CD4-positive, alpha-beta T cell treated with Interleukin-21 for 1 hour (primary cell): Measurements from ENCODE around the gene PCDHGA2.
"Not testable (repeated sequence)": the region's sequence is repeated elsewhere in the genome, so short reads cannot be mapped to it uniquely, and the experiment has no call there.

Experiments
- DNase-seq: peaks from one replicate; pipeline ENCODE4 v3.0.0-alpha.2; 2020

The PCDHGA2 gene

DNA sequence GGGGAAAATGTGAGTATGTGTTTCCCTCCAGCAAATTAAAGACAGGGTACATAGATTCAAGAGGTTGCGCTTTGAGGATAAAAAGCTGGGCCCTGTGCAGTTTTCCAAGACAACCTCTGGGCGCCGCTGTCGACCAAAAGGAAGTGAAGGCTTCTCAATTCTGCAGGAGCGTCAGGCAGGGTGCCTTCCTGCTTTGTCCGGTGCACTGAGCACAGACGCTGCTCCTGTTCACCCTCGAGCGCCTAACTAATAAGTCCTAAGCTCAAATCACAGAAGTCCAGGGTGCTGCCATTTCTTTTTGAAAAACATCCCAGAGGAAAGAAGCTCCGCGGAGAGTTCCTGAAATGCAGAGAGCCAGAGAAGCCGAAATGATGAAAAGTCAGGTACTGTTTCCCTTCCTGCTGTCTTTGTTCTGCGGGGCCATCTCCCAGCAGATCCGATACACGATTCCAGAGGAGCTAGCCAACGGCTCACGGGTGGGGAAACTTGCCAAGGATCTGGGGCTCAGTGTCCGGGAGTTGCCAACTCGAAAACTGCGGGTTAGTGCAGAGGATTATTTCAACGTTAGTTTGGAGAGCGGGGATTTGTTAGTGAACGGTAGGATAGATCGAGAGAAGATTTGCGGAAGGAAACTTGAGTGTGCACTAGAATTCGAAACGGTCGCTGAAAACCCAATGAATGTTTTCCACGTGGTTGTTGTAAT lies 11.5 kb downstream of the PCDHGA2 start, which contains the start of gene PCDHGB1:
PCDHGB1 (plus strand) TSS at position 183 of the 703 bp plus-strand sequence; CDS start at position 345, 162 bp downstream.
- peak; percentile 44 for DNase-seq

DNA sequence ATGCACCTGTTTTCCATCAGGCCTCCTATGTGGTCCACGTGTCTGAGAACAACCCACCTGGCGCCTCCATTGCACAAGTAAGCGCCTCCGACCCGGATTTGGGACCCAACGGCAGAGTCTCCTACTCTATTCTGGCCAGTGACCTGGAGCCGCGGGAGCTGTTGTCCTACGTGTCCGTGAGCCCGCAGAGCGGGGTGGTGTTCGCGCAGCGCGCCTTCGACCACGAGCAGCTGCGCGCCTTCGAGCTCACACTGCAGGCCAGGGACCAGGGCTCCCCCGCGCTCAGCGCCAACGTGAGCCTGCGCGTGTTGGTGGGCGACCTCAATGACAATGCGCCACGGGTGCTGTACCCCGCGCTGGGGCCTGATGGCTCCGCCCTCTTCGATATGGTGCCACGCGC lies 13.0 kb downstream of the PCDHGA2 start:
- no peak for DNase-seq

DNA sequence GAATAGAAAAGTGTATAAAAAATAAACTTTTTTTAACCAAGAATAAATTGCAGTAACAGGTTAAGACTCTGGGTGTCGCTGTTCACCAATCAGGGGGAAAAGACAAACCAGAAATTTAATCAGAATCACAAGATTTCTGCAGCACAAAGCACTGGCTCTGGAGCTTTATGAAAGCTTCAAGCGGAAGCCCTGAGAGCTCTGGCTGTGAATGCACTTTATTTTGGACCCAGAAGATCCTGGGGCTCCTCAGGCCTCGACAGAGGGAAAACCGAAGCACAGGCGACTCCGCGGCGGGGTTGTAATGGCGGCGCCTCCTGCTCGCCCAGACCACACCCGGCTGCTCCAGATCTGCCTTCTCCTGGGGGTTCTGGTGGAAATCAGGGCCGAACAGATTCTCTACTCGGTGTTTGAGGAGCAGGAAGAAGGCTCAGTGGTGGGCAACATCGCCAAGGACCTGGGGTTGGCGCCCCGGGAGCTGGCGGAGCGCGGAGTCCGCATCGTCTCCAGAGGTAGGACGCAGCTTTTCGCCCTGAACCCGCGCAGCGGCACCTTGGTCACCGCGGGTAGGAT lies 16.4 kb downstream of the PCDHGA2 start, which contains the start of gene PCDHGA4:
PCDHGA4 (plus strand) TSS at position 122 of the 570 bp plus-strand sequence; CDS start at position 209, 87 bp downstream.
- peak; percentile 24 for DNase-seq

DNA sequence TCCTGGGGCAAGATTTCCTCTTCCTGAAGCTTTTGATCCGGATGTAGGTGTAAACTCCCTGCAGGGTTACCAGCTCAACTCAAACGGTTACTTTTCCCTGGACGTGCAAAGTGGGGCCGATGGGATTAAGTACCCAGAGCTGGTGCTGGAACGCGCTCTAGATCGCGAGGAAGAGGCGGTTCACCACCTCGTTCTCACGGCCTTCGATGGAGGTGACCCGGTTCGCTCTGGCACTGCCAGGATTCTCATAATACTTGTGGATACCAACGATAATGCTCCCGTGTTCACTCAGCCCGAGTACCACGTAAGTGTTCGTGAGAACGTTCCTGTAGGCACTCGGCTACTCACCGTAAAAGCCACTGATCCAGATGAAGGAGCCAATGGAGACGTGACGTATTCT lies 17.1 kb downstream of the PCDHGA2 start:
- no peak for DNase-seq

DNA sequence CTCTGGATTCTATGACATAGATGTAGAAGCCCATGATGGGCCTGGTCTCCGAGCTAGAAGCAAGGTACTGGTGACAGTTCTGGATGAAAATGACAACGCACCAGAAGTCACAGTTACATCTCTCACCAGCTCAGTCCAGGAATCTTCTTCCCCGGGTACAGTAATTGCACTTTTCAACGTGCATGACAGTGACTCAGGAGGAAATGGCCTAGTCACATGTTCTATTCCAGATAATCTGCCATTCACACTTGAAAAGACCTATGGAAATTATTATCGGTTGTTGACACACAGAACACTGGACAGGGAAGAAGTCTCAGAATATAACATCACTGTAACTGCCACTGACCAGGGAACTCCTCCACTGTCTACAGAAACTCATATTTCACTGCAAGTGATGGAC lies 17.6 kb downstream of the PCDHGA2 start:
- DNase-seq = no peak

DNA sequence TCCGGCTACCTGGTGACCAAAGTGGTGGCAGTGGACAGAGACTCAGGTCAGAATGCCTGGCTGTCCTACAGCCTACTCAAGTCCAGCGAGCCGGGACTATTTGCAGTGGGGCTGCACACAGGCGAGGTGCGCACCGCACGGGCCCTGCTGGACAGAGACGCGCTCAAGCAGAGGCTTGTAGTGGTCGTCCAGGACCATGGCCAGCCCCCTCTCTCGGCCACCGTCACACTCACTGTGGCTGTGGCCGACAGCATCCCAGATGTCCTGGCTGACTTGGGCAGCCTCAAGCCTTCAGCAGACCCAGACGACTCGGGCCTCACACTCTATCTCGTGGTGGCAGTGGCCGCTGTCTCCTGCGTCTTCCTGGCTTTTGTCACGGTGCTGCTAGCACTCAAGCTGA lies 18.4 kb downstream of the PCDHGA2 start:
- DNase-seq = no peak

DNA sequence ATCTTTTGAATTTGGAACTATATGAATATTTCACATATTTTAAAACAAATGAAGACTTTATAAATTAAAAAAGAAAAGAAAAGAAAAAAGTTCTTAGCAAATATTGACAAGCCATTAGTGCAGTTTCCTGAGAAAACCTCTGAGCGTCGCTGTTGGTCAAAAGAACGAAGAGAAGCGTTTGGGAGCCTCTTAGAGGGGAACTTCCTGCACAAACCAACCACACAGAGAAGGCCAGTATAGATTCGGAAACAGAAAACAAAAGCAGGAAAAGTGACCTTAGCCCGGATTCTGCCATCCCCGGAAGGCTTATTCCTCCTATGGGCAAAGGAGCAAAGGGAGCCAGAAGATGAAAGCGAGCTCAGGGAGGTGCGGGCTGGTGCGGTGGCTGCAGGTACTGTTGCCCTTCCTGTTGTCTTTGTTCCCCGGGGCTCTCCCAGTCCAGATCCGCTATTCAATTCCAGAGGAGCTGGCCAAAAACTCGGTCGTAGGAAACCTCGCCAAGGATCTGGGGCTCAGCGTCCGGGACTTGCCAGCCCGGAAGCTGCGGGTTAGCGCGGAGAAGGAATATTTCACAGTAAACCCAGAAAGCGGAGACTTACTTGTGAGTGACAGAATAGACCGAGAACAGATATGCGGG lies 21.3 kb downstream of the PCDHGA2 start, which contains the start of gene PCDHGB2:
PCDHGB2 (plus strand) TSS at position 205 of the 637 bp plus-strand sequence; CDS start at position 347, 142 bp downstream.
- peak; percentile 50 for DNase-seq

DNA sequence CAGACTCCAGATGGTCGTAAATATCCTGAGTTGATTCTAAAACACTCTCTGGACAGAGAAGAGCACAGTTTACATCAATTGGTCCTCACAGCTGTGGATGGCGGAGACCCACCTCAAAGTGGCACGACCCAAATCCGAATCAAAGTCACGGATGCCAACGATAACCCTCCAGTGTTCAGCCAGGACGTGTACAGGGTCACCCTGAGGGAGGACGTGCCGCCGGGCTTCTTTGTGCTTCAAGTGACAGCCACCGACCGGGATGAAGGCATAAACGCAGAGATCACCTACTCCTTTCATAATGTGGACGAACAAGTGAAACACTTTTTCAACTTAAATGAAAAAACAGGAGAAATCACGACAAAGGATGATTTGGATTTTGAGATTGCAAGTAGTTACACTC lies 22.1 kb downstream of the PCDHGA2 start:
- no peak for DNase-seq

DNA sequence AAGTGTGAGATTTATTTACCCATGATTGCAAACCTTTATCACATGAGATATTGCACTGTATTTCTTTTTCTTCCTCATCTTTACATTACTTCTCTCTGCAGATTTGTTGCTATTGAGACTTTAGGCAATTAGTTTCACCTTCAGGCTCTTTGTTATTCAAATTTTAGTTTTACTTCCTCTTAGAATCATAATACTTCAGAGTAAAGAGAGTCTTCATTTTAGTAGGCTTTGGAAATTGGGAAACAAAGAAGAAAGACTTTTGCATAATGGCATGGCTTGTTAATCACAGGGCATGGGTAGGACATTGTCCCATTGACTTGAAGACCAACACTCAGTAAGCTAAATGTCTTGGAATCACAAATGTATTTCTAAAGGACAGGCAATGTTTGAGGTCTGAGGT lies 24.2 kb downstream of the PCDHGA2 start:
- no peak for DNase-seq

DNA sequence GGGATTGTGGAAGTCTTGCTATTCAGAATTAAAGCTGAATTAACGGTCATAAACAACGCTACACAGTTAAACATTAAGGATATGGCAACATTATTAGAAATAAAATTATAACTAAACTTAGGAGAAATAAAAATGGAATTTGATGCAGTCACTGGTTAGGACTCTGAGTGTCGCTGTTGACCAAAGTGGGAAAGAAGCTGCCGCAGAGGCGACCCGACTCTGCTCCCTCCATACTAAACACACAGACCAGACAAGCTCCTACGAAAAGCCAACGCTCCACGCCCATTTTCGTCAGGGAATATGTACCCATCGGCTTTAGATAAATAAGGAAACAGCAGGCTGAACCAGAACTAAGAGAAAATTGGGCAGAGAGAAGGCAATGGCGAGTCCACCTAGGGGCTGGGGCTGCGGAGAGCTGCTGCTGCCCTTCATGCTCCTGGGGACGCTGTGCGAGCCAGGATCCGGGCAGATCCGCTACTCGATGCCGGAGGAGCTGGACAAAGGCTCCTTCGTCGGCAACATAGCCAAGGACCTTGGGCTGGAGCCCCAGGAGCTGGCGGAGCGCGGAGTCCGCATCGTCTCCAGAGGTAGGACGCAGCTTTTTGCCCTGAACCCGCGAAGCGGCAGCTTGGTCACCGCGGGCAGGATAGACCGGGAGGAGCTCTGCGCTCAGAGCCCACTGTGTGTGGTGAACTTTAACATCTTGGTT lies 25.5 kb downstream of the PCDHGA2 start, which contains the start of gene PCDHGA5:
PCDHGA5 (plus strand) TSS at position 211 of the 709 bp plus-strand sequence; CDS start at position 380, 169 bp downstream.
- no peak for DNase-seq

DNA sequence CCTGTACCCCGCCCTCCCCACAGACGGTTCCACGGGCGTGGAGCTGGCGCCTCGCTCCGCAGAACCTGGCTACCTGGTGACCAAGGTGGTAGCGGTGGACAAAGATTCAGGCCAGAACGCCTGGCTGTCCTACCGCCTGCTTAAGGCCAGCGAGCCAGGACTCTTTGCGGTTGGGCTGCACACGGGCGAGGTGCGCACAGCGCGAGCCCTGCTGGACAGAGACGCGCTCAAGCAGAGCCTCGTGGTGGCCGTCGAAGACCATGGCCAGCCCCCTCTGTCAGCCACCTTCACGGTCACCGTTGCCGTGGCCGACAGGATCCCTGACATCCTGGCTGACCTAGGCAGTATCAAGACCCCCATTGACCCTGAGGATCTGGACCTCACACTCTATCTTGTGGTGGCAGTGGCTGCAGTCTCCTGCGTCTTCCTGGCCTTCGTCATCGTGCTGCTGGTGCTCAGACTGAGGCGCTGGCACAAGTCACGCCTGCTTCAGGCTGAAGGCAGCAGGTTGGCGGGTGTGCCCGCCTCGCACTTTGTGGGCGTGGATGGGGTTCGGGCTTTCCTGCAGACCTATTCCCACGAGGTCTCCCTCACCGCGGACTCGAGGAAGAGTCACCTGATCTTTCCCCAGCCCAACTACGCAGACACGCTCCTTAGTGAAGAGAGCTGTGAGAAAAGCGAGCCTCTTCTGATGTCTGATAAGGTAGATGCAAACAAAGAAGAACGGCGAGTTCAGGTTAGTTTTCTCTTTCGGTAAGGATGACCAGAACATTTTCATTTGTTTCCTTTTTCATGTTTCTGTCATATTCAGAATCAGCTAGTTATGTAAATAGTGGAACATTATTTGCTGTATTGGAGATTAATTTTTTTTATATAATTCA lies 27.7 kb downstream of the PCDHGA2 start:
- no peak for DNase-seq

DNA sequence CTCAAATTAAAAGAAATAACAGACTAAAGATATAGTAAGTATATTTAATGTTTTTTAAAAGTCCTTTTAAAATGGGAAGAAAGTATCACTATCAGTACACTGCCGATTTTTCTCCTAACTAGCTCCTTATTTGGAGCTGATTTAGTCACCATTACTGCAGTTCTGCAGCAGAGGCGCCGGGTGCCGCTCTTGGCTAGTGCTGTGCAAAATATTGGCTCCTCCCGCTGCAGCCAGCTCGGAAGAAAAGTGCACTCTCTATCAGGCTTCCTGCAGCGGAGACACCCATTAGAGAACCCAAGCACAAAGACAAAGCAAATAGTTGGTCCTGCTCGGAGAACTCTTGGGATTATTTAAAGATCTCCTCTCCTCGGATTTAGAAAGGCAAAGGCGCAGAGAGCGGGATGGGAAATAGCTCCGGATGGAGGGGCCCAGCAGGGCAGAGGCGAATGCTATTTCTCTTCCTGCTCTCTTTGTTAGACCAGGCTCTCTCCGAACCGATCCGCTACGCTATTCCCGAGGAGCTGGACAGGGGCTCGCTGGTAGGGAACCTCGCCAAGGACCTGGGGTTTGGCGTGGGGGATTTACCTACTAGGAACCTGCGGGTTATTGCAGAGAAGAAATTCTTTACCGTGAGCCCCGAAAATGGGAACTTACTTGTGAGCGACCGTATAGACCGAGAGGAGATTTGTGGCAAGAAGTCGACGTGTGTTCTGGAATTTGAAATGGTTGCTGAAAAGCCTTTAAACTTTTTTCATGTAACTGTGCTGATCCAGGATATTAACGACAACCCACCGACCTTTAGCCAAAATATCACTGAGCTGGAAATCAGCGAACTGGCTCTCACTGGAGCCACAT lies 31.7 kb downstream of the PCDHGA2 start, which contains the start of gene PCDHGB3:
PCDHGB3 (plus strand) TSS at position 249 of the 855 bp plus-strand sequence; CDS start at position 402, 153 bp downstream.
- DNase-seq = peak; percentile 49

DNA sequence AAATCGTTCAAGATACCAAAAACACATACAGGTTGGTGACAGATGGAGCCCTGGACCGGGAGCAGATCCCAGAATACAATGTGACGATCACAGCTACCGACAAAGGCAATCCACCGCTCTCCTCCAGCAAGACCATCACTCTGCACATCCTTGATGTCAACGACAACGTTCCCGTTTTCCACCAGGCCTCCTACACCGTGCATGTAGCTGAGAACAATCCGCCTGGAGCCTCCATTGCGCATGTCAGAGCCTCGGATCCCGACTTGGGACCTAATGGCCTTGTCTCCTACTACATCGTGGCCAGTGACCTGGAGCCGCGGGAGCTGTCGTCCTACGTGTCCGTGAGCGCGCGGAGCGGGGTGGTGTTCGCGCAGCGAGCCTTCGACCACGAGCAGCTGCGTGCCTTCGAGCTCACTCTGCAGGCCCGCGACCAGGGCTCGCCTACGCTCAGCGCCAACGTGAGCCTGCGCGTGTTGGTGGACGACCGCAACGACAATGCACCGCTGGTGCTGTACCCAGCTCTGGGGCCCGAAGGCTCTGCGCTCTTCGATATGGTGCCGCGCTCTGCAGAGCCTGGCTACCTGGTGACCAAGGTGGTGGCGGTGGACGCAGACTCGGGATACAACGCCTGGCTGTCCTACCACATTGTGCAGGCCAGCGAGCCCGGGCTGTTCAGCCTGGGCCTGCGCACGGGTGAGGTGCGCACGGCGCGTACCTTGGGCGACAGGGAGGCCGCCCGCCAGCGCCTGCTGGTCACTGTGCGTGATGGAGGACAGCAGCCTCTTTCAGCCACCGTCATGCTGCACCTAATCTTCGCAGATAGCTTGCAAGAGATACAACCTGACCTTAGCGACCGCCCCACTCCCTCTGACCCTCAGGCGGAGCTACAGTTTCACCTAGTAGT lies 33.3 kb downstream of the PCDHGA2 start:
- DNase-seq = no peak

DNA sequence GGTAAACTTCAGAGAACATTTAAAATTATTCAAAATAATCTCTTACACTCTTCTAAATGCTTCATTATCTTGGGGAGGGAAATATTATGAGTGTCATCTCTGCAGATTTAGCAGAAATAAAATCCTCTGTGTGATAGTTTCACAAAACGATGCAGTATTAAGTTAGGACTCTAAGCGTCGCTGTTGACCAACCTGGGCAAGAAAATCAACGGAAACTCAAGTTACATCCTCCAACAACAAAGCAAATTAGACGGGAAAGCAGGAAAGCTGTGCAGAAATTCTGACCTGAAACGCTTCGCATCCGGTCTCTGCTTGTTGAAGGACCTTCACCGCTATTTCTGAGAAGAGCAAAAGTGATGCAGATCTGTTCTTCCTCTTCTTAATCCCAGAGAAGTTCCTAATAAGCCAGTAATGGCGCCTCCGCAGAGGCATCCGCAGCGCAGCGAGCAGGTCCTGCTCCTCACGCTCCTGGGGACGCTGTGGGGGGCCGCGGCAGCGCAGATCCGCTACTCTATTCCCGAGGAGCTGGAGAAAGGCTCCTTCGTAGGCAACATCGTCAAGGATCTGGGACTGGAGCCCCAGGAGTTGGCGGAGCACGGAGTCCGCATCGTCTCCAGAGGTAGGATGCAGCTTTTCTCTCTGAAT lies 35.2 kb downstream of the PCDHGA2 start, which contains the start of gene PCDHGA6:
PCDHGA6 (plus strand) TSS at position 219 of the 645 bp plus-strand sequence; CDS start at position 412, 193 bp downstream.
- DNase-seq = no peak

DNA sequence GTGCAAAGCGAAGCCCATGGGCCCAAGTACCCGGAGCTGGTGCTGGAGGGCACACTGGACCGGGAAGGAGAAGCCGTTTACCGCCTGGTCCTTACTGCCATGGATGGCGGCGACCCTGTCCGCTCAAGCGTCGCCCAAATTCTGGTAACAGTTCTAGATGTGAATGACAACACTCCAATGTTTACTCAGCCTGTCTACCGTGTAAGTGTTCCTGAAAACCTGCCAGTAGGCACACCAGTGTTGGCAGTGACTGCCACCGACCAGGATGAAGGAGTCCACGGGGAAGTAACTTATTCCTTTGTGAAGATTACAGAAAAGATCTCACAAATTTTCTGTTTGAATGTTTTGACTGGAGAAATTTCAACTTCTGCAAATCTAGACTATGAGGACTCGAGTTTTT lies 36.1 kb downstream of the PCDHGA2 start:
- DNase-seq = no peak

DNA sequence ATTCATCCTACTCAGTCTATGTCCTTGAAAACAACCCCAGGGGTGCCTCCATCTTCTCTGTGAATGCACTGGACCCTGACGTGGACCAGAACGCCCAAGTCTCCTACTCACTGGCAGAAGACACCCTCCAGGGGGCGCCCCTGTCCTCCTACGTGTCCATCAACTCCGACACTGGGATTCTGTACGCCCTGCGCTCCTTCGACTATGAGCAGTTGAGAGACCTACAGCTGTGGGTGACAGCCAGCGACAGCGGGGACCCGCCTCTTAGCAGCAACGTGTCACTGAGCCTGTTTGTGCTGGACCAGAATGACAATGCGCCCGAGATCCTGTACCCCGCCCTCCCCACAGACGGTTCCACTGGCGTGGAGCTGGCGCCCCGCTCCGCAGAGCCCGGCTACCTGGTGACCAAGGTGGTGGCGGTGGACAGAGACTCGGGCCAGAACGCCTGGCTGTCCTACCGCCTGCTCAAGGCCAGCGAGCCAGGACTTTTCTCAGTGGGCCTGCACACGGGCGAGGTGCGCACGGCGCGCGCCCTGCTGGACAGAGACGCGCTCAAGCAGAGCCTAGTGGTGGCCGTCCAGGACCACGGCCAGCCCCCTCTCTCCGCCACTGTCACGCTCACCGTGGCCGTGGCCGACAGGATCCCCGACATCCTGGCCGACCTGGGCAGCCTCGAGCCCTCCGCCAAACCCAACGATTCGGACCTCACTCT lies 37.0 kb downstream of the PCDHGA2 start:
- not testable (repeated sequence) for DNase-seq

DNA sequence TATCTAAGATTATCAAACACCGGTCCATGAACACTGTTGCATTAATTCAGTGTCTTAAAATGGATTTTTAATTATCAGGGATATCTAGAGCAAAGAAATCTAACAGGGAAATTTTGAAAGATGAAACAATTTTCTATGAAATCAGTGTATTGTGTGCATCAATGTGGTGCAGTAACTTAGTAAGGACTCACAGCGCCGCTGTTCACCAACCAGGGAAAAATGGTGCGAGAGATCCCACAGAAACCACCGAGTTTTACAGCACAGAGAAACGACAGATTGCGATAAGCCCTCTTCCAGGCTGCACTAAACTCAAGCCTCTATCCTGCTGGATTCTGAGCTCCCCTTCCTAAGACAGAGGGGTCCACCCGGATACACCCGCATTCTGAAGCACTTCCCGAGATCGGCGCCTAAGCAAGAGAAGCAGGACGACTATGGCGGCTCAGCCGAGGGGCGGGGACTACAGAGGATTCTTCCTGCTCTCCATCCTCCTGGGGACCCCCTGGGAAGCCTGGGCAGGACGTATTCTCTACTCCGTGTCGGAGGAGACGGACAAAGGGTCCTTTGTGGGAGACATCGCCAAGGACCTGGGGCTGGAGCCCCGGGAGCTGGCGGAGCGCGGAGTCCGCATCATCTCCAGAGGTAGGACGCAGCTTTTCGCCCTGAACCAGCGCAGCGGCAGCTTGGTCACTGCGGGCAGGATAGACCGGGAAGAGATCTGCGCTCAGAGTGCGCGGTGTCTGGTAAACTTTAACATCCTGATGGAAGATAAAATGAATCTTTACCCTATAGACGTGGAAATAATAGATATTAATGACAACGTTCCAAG lies 44.1 kb downstream of the PCDHGA2 start, which contains the start of gene PCDHGA7:
PCDHGA7 (plus strand) TSS at position 274 of the 826 bp plus-strand sequence; CDS start at position 432, 158 bp downstream.
- no peak for DNase-seq
